Panc1 (cell line): ENCODE data around the gene EPC1.

Source experiments
- CTCF ChIP-seq: fragments of 450-650 bp; IDR thresholded peaks from 2 replicates; pipeline ENCODE4 v1.5.1; 2017; ENCODE audit warnings: mild to moderate bottlenecking
- POLR2AphosphoS5 ChIP-seq: IDR thresholded peaks from 2 replicates; pipeline ENCODE4 v1.6.1; 2012; ENCODE audit warnings: mild to moderate bottlenecking, low read depth, low read length, moderate library complexity

DNA sequence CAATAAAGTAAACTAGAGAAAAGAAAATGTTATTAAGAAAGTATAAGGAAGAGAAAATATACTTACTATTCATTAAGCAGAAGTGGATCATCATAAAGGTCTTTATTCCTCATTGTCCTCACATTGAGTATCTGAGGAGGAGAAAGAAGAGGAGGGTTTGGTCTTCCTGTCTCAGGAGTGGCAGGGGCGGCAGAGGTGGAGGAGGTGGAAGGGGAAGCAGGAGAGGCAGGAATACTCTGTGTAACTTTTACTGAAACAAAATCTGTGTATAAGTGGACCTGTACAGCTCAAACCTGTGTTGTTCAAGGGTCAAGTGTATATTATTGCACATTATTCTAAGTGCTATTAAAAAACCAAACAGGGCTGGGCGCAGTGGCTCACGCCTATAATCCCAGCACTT lies 34.2 kb upstream of the EPC1 start:
- TF ChIP-seq POLR2AphosphoS5 (no peak), CTCF (no peak)
